Umbilical cord (tissue), 2 donors: Measurements from ENCODE around the gene REPIN1. TPM values are rescaled to one million over a fixed set of nuclear protein-coding genes. Genes with fewer than 3 reads are reported as not detected.
"Not testable (repeated sequence)": the region's sequence is repeated elsewhere in the genome, so short reads cannot be mapped to it uniquely, and the experiment has no call there.

Experiments used
- DNase-seq: peaks from one replicate; pipeline ENCODE4 v3.0.0-alpha.2; 2015; ENCODE audit warnings: low spot score
- total RNA-seq: library from RNA; depleted of rRNA; stranded (reverse); fragments of >200 nt; gene quantifications from one replicate; pipeline ENCODE4 v1.2.3, GENCODE V29; 2014; ENCODE audit warnings: low replicate concordance; ENCODE audit not compliant: insufficient read depth

The REPIN1 gene
- total RNA-seq, 1 donor from 2014 or later: 24.1 TPM

GRCh38 chr7:150375662-150376521 lies 7.3 kb downstream of the REPIN1 start:
- DNase-seq: no peak

GRCh38 chr7:150376560-150376959 lies 7.9 kb downstream of the REPIN1 start:
- DNase-seq: no peak

- no peak for DNase-seq
These were observed 8.6 kb downstream of the REPIN1 start for GRCh38 chr7:150377196-150377595.

GRCh38 chr7:150377635-150378034 lies 9.0 kb downstream of the REPIN1 start:
- DNase-seq: no peak

- peak; percentile 85 for DNase-seq
These were observed 9.7 kb downstream of the REPIN1 start for GRCh38 chr7:150378115-150378852.

GRCh38 chr7:150378853-150379440 lies 10.3 kb downstream of the REPIN1 start, which contains the start of gene ZNF775:
TSS of gene ZNF775 (plus strand) at chr7:150379330. CDS start at chr7:150388471, 9,141 bp downstream.
- DNase-seq: peak; percentile 97

GRCh38 chr7:150379441-150380379 lies 11.1 kb downstream of the REPIN1 start:
- no peak for DNase-seq

- DNase-seq: no peak
These were observed 11.8 kb downstream of the REPIN1 start for GRCh38 chr7:150380463-150380862.

- no peak for DNase-seq
These were observed 12.5 kb downstream of the REPIN1 start for GRCh38 chr7:150381096-150381495.

GRCh38 chr7:150381785-150382122 lies 13.1 kb downstream of the REPIN1 start:
- DNase-seq: no peak

- DNase-seq: no peak
These were observed 13.7 kb downstream of the REPIN1 start for GRCh38 chr7:150382123-150382843.

GRCh38 chr7:150382844-150383225 lies 14.2 kb downstream of the REPIN1 start:
- no peak for DNase-seq

GRCh38 chr7:150383710-150384397 lies 15.2 kb downstream of the REPIN1 start:
- peak; percentile 75 for DNase-seq

- DNase-seq: no peak
These were observed 16.0 kb downstream of the REPIN1 start for GRCh38 chr7:150384406-150385301.

- no peak for DNase-seq
These were observed 16.7 kb downstream of the REPIN1 start for GRCh38 chr7:150385302-150385723.

- not testable (repeated sequence) for DNase-seq
These were observed 17.3 kb downstream of the REPIN1 start for GRCh38 chr7:150385884-150386283.

- DNase-seq: no peak
These were observed 19.7 kb downstream of the REPIN1 start for GRCh38 chr7:150388306-150388705.

- DNase-seq: no peak
These were observed 20.3 kb downstream of the REPIN1 start for GRCh38 chr7:150388709-150389531.
